IPS-20b (cell line): Measurements from ENCODE around the gene JTB.

Experiments
- H3K27ac ChIP-seq: one replicate; pipeline ENCODE4 v1.5.1; 2013; ENCODE audit warnings: low read length
- H3K27me3 ChIP-seq: 2 replicates; pipeline ENCODE4 v1.6.1; 2013; ENCODE audit warnings: mild to moderate bottlenecking, low read length, inconsistent platforms; ENCODE audit not compliant: insufficient read depth
- H3K36me3 ChIP-seq: 2 replicates; pipeline ENCODE4 v1.6.1; 2013; ENCODE audit warnings: low read depth, mild to moderate bottlenecking, inconsistent platforms, low read length, moderate library complexity; ENCODE audit not compliant: insufficient read depth
- H3K4me1 ChIP-seq: 2 replicates; pipeline ENCODE4 v1.6.1; 2013; ENCODE audit warnings: mild to moderate bottlenecking, control low read depth, inconsistent platforms, low read length, moderate library complexity; ENCODE audit not compliant: insufficient read depth
- H3K4me3 ChIP-seq: 2 replicates; pipeline ENCODE4 v1.5.1; 2013; ENCODE audit warnings: mild to moderate bottlenecking, low read length, inconsistent platforms
- H3K9ac ChIP-seq: 2 replicates; pipeline ENCODE4 v1.6.1; 2013; ENCODE audit warnings: low read depth, mild to moderate bottlenecking, inconsistent platforms, low read length, moderate library complexity
- H3K9me3 ChIP-seq: 2 replicates; pipeline ENCODE4 v1.6.1; 2013; ENCODE audit warnings: mild to moderate bottlenecking, low read depth, low read length, inconsistent platforms; ENCODE audit not compliant: insufficient read depth

Gene JTB

DNA sequence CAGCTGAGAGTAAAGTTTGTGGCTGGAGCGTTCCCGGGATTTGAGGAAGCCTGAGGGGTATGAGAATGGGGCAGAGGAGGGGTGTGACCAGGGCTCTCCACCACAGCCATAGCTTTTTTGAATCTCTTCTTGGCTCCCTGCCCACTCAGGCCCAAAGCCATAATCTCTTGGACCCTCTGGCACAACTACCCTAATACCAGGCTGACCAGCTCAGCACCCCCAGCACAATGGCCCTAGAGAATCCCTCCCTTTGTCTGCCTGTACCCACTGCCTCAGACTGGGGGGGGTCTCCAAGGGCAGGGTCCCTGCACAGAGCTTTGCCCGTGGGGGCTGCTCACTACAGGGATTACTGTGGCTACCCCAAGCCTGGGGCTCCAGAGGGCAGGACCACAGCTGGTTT, 38.5 kb downstream of the JTB start:
- Histone ChIP-seq H3K27me3 (no peaks in the 10 kb centered on the region), H3K9me3 (no peaks in the 10 kb centered on the region), H3K4me1 (no peaks in the 10 kb centered on the region), H3K27ac (no peak overlapping the region), H3K36me3 (peaks cover 84% of the 10 kb centered on the region), H3K4me3 (no peak overlapping the region), H3K9ac (no peak overlapping the region)

DNA sequence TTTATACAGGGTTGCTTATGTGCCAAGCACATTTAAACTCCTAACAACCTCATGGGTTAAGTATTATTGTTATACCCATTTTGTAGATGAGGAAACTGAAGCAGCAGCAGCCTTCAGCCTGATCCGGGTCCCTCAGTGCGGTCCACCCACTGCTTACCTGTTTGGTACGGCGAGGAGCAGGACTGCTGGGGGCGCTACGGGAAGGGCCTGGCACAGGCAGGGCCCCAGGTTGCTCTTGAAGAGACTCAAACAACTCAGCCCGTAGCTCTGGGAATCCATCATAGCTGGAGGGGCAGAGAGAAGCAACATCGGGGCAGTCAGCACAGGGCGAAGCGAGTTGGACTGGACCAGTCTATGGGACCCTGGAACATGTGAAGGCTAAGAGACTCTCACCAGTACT, 40.1 kb downstream of the JTB start:
- H3K36me3 ChIP-seq, result peaks cover 87% of the 10 kb centered on the region

DNA sequence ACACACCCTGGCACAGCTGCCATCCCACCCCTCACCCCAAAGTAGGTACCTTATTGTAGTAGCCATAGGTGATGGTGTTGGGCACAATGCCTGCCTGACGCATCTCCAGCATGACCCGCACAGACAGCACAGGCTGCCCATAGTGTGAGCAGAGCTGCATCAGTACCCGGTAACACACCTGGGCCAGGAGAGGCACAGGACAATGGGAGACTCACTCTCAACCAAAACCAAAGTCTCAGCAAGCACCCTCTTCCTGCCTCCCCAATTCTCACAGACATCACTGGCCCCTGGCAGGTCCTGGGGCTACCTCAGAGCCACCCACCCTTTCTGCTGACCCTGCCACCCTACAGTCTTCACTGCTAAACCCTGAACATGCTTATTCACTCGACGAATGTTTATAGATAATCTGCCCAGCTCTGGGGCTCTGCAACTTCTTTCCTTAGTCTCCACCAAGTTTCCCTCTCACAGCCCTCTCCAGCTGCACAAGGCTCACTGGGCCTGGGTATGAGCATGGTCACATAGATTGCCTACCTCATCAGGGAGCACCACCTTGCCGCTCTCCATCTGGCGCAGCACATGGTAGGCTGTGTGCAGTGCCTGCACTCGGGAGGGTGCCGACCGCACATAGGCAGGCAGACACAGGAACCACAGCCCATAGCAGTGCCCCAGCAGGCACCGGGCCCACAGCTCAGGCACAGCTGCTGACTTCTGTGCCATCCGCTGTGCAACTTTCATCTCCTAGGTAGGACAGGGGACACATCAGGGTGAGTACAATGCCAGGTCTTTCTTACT, 41.3 kb downstream of the JTB start:
- no peaks in the 10 kb centered on the region for H3K9me3 ChIP-seq
- no peaks in the 10 kb centered on the region for H3K4me1 ChIP-seq
- H3K27me3 ChIP-seq, result no peaks in the 10 kb centered on the region
- H3K36me3 ChIP-seq, result peaks cover 85% of the 10 kb centered on the region
- H3K9ac ChIP-seq, result no peak overlapping the region
- H3K27ac ChIP-seq, result no peak overlapping the region
- H3K4me3 ChIP-seq, result no peak overlapping the region

More for the DNA sequence above, 40.1 kb downstream of the JTB start:
- Histone ChIP-seq H3K9me3 (no peaks in the 10 kb centered on the region), H3K4me1 (no peaks in the 10 kb centered on the region), H3K27ac (no peak overlapping the region), H3K4me3 (no peak overlapping the region), H3K27me3 (no peaks in the 10 kb centered on the region), H3K9ac (no peak overlapping the region)

DNA sequence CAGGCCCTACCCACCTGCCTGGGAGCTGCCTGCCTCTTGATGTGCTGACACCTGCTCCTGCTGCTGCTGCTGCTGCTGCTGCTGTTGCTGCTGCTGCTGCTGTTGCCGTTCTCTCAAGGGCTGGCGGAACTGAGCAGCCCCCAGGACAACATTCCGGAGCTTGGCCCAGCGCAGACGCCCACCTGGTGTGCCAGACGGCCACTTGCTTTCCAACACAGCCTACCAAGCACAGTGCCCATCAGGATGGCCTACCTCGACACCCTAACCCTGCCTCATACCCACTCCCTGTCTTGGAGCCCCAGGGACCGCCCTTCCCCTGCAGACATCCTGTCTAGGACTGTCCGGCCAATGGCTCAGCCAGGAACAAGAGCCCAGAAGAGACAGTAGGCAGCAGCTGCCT, 42.7 kb downstream of the JTB start:
- no peak overlapping the region for H3K27ac ChIP-seq
- H3K9ac ChIP-seq, result no peak overlapping the region
- H3K27me3 ChIP-seq, result no peaks in the 10 kb centered on the region
- no peaks in the 10 kb centered on the region for H3K9me3 ChIP-seq
- peaks cover 85% of the 10 kb centered on the region for H3K36me3 ChIP-seq
- no peaks in the 10 kb centered on the region for H3K4me1 ChIP-seq
- H3K4me3 ChIP-seq, result no peak overlapping the region

DNA sequence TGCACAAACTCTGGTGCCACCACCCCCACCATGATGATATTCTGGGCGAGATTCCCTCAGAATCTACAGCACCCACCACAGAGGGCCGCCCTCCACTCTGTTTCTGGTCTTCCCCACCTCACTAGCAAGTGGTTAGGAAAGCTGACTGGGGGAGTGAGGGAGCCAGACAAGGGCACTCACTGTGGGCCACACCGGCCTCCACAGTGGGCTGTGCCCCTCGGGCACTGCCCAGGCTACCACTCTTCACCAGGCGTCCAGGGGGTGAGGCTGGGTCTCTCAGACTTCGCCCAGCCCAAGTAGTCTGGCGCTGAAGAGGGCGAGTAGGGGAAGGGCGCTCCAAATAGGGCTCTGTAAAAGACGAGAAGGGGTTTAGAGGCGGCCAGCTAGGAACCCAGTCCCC, 43.5 kb downstream of the JTB start:
- Histone ChIP-seq H3K4me1 (no peaks in the 10 kb centered on the region), H3K9me3 (no peaks in the 10 kb centered on the region), H3K27ac (no peak overlapping the region), H3K9ac (no peak overlapping the region), H3K27me3 (no peaks in the 10 kb centered on the region), H3K4me3 (no peak overlapping the region), H3K36me3 (peaks cover 81% of the 10 kb centered on the region)

DNA sequence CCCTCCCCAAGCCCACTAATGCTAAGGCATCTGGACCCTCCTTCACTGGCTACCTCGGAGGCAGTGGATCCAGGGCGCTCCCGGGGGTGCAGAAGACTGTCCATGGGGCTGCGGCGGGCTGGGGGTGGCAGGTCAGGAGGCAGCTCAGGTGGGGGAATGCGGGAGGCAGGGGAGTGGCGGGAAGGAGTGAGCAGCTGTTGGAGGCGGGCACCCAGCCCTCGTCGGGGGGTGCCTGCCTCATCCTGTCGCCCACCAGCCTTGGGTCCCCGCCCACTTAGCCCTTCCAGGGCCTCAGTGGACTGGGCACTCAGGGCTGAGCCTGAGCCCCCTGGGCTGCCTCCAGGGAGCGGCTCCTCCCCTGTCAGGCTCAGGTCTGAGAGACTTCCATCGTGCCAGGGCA, 44.0 kb downstream of the JTB start:
- Histone ChIP-seq H3K27ac (no peak overlapping the region), H3K36me3 (peaks cover 77% of the 10 kb centered on the region), H3K4me3 (no peak overlapping the region), H3K9me3 (no peaks in the 10 kb centered on the region), H3K9ac (no peak overlapping the region), H3K27me3 (no peaks in the 10 kb centered on the region), H3K4me1 (no peaks in the 10 kb centered on the region)

DNA sequence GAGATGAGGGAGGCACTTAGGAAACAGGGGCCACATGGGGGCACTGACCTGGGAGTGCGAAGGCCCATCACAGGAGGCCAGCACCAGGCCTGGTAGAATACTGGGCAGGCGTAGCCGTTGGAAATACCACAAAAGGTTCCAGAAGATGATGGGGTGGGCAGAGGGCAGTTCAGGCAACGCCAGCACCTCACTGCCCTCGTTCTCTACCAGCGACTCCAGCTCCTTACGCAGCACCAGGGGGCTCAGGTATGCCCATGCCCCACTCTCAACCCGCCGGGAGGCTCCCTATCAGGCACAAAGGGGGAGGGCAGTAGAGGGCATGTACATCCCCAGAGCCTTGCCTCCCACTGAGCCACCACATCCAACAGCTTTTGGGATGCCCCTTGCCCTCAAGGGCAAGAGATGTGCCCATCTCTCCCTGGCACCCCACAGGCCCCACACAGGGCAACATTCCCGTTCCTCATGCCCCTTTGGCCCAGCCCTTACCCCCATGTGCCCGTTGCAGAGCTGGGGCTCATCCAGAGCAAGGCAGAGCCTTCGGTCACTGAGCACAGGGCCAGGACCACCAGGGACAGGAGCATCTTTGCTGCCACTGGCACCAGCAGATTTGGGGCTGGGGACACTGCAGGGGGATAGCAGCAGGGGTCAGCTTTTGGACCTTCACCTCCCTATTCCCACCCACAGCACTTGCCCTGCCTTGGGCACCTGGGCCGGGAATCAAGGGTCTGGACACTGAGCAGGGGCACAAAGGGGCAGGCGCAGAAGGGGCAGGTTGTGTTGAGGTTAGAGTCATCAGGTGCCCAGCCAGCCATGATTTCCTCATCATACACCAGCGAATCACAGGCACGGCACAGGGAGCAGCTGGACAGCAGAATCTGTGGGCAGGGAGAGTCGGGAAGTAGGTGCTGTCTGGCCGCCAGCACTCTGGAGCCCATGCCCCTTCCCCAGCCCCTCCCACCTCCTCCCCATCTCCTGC, 45.0 kb downstream of the JTB start:
- Histone ChIP-seq H3K27ac (no peak overlapping the region), H3K4me3 (no peak overlapping the region), H3K9me3 (no peaks in the 10 kb centered on the region), H3K4me1 (no peaks in the 10 kb centered on the region), H3K9ac (no peak overlapping the region), H3K27me3 (no peaks in the 10 kb centered on the region), H3K36me3 (peaks cover 73% of the 10 kb centered on the region)

DNA sequence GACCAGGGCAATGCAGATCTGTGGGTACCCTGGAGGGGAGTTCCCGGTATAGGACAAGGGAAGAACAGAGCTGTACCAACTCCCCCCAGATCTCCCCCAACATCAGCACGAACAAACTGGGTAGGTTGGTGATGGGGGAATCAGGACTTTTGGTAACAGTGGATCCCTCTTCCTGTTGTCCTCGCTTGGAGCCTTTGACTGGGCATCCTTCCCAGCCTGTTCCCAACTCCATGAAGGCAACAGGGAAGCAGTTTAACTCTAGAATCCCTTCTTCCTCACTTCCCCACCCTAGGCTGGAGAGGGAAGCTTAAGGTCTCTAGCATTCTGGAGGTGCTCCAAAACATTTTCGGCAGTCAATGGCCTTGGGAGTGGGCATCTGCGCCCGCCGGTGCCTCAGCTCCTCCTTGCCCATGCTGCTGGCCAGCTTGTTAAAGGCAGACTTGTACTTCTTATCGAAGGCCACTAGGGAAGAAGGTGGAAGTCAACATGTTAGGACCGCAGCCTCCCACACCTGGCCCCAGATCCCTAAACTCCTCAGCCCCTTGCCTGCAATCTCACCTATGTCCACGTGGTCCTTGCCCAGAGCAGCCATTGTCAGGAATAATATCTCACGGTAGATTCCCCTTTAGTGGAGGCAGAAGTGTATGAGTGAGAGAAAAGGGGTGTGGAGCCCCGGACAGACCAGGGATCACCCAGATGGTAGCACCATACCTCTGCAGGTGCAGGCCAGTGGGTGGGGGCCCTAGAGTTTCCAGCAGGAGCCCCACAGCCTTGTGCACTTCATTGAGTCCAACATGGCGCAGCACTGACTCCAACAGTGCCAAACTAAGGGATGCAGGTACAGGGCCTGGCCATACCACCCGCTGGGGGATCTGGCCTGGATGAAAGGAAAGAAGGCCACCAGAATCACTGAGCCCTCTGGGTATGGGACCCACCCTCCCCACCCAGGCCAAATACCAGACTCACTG, 47.2 kb downstream of the JTB start:
- Histone ChIP-seq H3K27me3 (no peaks in the 10 kb centered on the region), H3K9ac (no peak overlapping the region), H3K4me3 (no peak overlapping the region), H3K27ac (no peak overlapping the region), H3K36me3 (peaks cover 52% of the 10 kb centered on the region), H3K4me1 (no peaks in the 10 kb centered on the region), H3K9me3 (no peaks in the 10 kb centered on the region)

DNA sequence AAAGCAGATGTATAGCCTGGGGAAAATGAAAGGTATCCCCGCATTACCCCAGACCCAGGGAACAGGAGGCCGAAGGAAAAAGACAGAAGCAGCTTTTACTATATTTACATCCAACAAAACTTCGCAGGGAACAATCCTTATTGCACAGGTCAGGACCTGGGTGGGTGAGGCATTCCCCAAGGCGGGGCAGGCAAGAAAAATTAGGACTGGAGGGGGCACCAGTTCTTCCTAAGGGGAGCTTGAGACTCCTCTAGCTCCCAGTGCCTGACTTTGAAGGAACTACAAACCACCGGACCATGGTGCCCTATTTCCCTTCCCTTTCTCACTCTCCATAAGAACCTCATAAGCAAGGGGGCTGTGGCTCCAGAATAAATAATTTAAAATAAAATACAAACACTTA, 48.0 kb downstream of the JTB start:
- H3K27me3 ChIP-seq, result no peaks in the 10 kb centered on the region
- H3K9ac ChIP-seq, result no peak overlapping the region
- H3K9me3 ChIP-seq, result no peaks in the 10 kb centered on the region
- peaks cover 45% of the 10 kb centered on the region for H3K36me3 ChIP-seq
- H3K4me3 ChIP-seq, result no peak overlapping the region
- no peaks in the 10 kb centered on the region for H3K4me1 ChIP-seq
- H3K27ac ChIP-seq, result no peak overlapping the region

DNA sequence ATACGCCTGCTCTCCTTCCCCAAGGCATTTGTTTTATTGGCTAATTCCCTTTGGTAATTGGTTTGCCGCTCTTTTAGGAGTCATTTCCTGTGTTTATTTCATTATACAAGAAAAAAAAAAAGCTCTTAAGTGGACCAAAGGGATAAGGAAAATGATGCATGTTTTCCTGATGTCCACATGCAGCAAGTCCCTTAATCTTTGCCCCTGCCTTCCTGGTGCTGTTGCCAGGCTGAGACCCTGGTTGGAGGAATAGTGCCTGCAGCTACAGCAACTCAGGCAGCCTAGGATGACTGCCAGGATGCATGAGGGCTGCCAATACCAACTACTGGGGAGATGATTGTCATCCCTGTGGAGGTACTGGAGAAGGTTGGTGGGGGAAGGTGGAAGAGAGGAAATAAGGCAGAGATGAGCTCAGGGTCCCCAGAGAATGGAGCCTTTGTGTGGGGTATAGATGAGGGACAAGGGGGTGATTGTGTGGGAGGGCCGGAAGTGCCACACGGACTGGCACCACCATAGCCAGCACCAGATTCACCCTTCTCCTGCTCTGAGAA, 48.6 kb downstream of the JTB start:
- Histone ChIP-seq H3K27me3 (no peaks in the 10 kb centered on the region), H3K9me3 (no peaks in the 10 kb centered on the region), H3K4me3 (no peak overlapping the region), H3K4me1 (no peaks in the 10 kb centered on the region), H3K27ac (no peak overlapping the region), H3K9ac (no peak overlapping the region), H3K36me3 (peaks cover 39% of the 10 kb centered on the region)

DNA sequence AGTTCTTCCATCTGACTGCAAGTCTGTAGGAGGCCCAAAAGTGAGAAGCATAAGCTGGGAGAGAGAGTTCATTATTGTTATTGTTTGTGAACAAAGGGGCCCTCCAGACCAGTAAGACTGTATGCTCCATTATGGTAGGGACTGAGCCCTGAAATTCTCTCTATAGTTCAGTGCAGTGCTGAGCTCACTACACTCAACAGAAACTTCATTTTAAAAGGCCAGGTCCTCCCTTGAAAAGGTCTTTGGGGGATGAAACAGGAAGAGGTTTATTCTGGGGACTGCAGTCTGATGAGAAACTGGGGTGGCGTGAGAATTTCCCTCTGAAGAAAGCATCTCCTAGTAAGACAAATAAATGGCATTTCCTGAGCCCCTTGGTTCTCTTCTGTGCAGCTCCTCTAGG, 49.2 kb downstream of the JTB start:
- Histone ChIP-seq H3K4me3 (no peak overlapping the region), H3K9me3 (no peaks in the 10 kb centered on the region), H3K27me3 (no peaks in the 10 kb centered on the region), H3K9ac (no peak overlapping the region), H3K4me1 (no peaks in the 10 kb centered on the region), H3K36me3 (peaks cover 33% of the 10 kb centered on the region; the same call in 1 of the 2 replicates), H3K27ac (no peak overlapping the region)
